ENCODE results near the gene ASTE1. TPM values are rescaled to one million over a fixed set of nuclear protein-coding genes. Genes with fewer than 3 reads are reported as not detected.
A peak's percentile ranks its signal among the peaks of the same experiment; 100 is the strongest.

Gene ASTE1
- total RNA-seq, 1 experiment from 2014 or later: 9.7 TPM

- H3K27me3 Mint-ChIP-seq (ENCODE audit: low read depth): no peaks in the 10 kb centered on the region
- H3K36me3 Mint-ChIP-seq (ENCODE audit: insufficient read depth in 1 of 3, low read depth in 3 of 3): no peaks in the 10 kb centered on the region; a peak in 1 of 7 replicates
- no peak overlapping the region for H2BK20ac ChIP-seq (ENCODE audit: low read depth, low read length, poor library complexity, severe bottlenecking)
- no peak overlapping the region for H3K27ac ChIP-seq (ENCODE audit: insufficient read length, low read depth, low read length)
- H3K79me2 ChIP-seq (ENCODE audit: insufficient read depth, low read length): no peaks in the 10 kb centered on the region
- H2BK120ac ChIP-seq (ENCODE audit: low read depth, low read length, poor library complexity, severe bottlenecking): no peak overlapping the region
- no peak overlapping the region for H3K27ac Mint-ChIP-seq
- H3K56ac ChIP-seq (ENCODE audit: insufficient read length, low read depth, low read length): no peak overlapping the region
- no peaks in the 10 kb centered on the region for H3K79me1 ChIP-seq (ENCODE audit: insufficient read depth, low read depth, low read length, poor library complexity, severe bottlenecking)
- no peak overlapping the region for H3K4ac ChIP-seq (ENCODE audit: low read depth, low read length)
- H3K27me3 ChIP-seq (ENCODE audit: insufficient read depth, low read length): no peaks in the 10 kb centered on the region
- H4K5ac ChIP-seq (ENCODE audit: insufficient read length, low read depth, low read length): no peak overlapping the region
- no peak overlapping the region for H3K4me2 ChIP-seq (ENCODE audit: insufficient read depth, insufficient read length, low read length)
- no peaks in the 10 kb centered on the region for H3K9me3 Mint-ChIP-seq
- no peaks in the 10 kb centered on the region for H3K4me1 Mint-ChIP-seq
- H2BK15ac ChIP-seq (ENCODE audit: low read depth, low read length): no peak overlapping the region
- no peak overlapping the region for H3K4me3 Mint-ChIP-seq
- no peak overlapping the region for H3T11ph ChIP-seq (ENCODE audit: low read length)
- H2AFZ ChIP-seq (ENCODE audit: low read length): no peak overlapping the region
- no peaks in the 10 kb centered on the region for H3K23me2 ChIP-seq (ENCODE audit: insufficient read length, low read depth, low read length, poor library complexity, severe bottlenecking)
- no peak overlapping the region for H4K8ac ChIP-seq (replicated peaks; ENCODE audit: insufficient read length, low read depth, low read length)
- TF ChIP-seq CTCF (conservative IDR thresholded peaks at IDR 0.05): peak; percentile 84
- no peaks in the 10 kb centered on the region for H4K20me1 ChIP-seq (ENCODE audit: control insufficient read depth, insufficient read depth, insufficient read length)
- no peak overlapping the region for H4K91ac ChIP-seq (ENCODE audit: insufficient read length, low read depth, low read length)
- H2AK5ac ChIP-seq (ENCODE audit: insufficient read length, low read length): no peak overlapping the region
- no CpG with 5 or more reads among the region's 1 CpG for WGBS (ENCODE audit: extremely low coverage, insufficient read length, low lambda C conversion rate)
- no peak overlapping the region for H2BK12ac ChIP-seq (ENCODE audit: insufficient read length, low read depth, low read length)
- H3K14ac ChIP-seq (ENCODE audit: insufficient read depth, low read length): no peak overlapping the region
- no peak overlapping the region for H3K18ac ChIP-seq (ENCODE audit: insufficient read length, low read depth, low read length)
- no peak for DNase-seq
- H3K9me3 ChIP-seq (ENCODE audit: control insufficient read depth, low read depth, low read length): no peaks in the 10 kb centered on the region
- H2BK5ac ChIP-seq (ENCODE audit: insufficient read length, low read length): no peak overlapping the region
- H3K23ac ChIP-seq (ENCODE audit: insufficient read length, low read depth, low read length): no peak overlapping the region
- H3K9ac ChIP-seq (ENCODE audit: extremely low read depth, insufficient read length, low read length): no peak overlapping the region
- no peaks in the 10 kb centered on the region for H3K4me1 ChIP-seq (ENCODE audit: insufficient read depth, low read length)
Measured at GRCh38 chr3:131033480-131034080, 7.0 kb upstream of the ASTE1 start.
